K562 (cell line): ENCODE measurements around the gene SLC6A9. TPM values are rescaled to one million over a fixed set of nuclear protein-coding genes. Genes with fewer than 3 reads are reported as not detected.

Source experiments
- ATAC-seq: fragments of 200-7000 bp; cut with Tn5 transposase; 3 replicates; pipeline ENCODE4 v1.9.1; 2020; ENCODE audit warnings: moderate library complexity
- BruUV-seq: library from RNA; stranded (reverse); fragments of 400-500 nt; replicated peaks from 2 replicates; lab custom pipeline; 2021; lab: Mats Ljungman, UMichigan
- CTCF ChIA-PET: fragments of 300-600 bp; formaldehyde crosslinking; extraction: SDS; loops from one replicate; lab custom pipeline; 2021; ENCODE audit warnings: low intra/inter-chr PET ratio; lab: Yijun Ruan, JAX
- POLR2A ChIA-PET: fragments of 300-600, 350-650 bp; sonication (Branson Sonifier 250); formaldehyde crosslinking; extraction: SDS; loops from one replicate; lab custom pipeline; 2021; ENCODE audit warnings: antibody characterized with exemption, inconsistent platforms; lab: Yijun Ruan, JAX
- DNase-seq, 4 experiments: peaks; one replicate each; pipeline versions ENCODE4 v3.0.0 to v3.0.0-alpha.2; 2011 to 2018; ENCODE audit warnings: low spot score in 3 of 4, mixed read lengths in 3 of 4; ENCODE audit errors: extremely low read depth in 1 of 4
- FAIRE-seq: peaks from 2 replicates; lab custom pipeline; 2011; peaks lifted over from hg19 to GRCh38; lab: Jason Lieb, UNC
- H2AFZ ChIP-seq: 2 replicates; pipeline ENCODE4 v1.6.0; 2011; ENCODE audit warnings: low read depth, low read length, control low read depth, inconsistent platforms
- H3K27ac ChIP-seq: fragments of 200-600 bp; 3 replicates; pipeline ENCODE4 v1.8.0; 2011; ENCODE audit warnings: low read depth, mild to moderate bottlenecking, control low read depth, inconsistent platforms, low read length, moderate library complexity, mixed read lengths; ENCODE audit errors: extremely low read depth
- H3K27me3 ChIP-seq, 2 experiments: fragments of 300-600 bp in 1 of 2; 2 replicates in 1 of 2; 3 replicates in 1 of 2; pipeline versions ENCODE4 v1.6.0 to v1.8.0; 2011; ENCODE audit warnings: inconsistent platforms in 2 of 2, low read length in 2 of 2, mild to moderate bottlenecking in 1 of 2, mixed read lengths in 1 of 2, moderate library complexity in 1 of 2; ENCODE audit not compliant: control insufficient read depth in 2 of 2, insufficient read depth in 2 of 2
- H3K36me3 ChIP-seq: fragments of 300-600 bp; 3 replicates; pipeline ENCODE4 v1.8.0; 2011; ENCODE audit warnings: mild to moderate bottlenecking, low read length, inconsistent platforms; ENCODE audit not compliant: control insufficient read depth, insufficient read depth
- H3K4me1 ChIP-seq, 2 experiments: fragments of 200-600 bp in 1 of 2; replicated peaks in 1 of 2; 2 replicates in 1 of 2; 3 replicates in 1 of 2; pipeline versions ENCODE4 v1.5.1 to v1.8.0; 2011; ENCODE audit warnings: inconsistent platforms in 2 of 2, low read length in 2 of 2, mild to moderate bottlenecking in 1 of 2, mixed read lengths in 1 of 2, moderate library complexity in 1 of 2; ENCODE audit not compliant: control insufficient read depth in 2 of 2, insufficient read depth in 2 of 2
- H3K4me2 ChIP-seq: 2 replicates; pipeline ENCODE4 v1.6.1; 2011; ENCODE audit warnings: low read length, control low read depth, inconsistent platforms, mixed read lengths; ENCODE audit not compliant: insufficient read depth
- H3K4me3 ChIP-seq: fragments of 200-600 bp; sonication (generic), shearing (Covaris generic); 2 replicates; pipeline ENCODE4 v1.5.1; 2016; ENCODE audit warnings: control low read depth, inconsistent platforms
- H3K79me2 ChIP-seq: fragments of 200-600 bp; 3 replicates; pipeline ENCODE4 v1.8.0; 2011; ENCODE audit warnings: low read length, inconsistent platforms; ENCODE audit not compliant: control insufficient read depth, insufficient read depth
- H3K9ac ChIP-seq, 2 experiments: 2 replicates each; pipeline versions ENCODE4 v1.6.0 to v1.6.1; 2011; ENCODE audit warnings: low read depth in 2 of 2, low read length in 2 of 2, control low read depth in 1 of 2, inconsistent platforms in 1 of 2, mild to moderate bottlenecking in 1 of 2, mixed read lengths in 1 of 2; ENCODE audit not compliant: insufficient read depth in 1 of 2
- H3K9me1 ChIP-seq: one replicate; pipeline ENCODE4 v1.6.0; 2011; ENCODE audit warnings: inconsistent platforms, mild to moderate bottlenecking, low read length, moderate library complexity; ENCODE audit not compliant: control insufficient read depth, insufficient read depth
- H3K9me3 ChIP-seq: replicated peaks from 2 replicates; pipeline ENCODE4 v1.5.1; 2011; ENCODE audit warnings: low read depth, low read length, inconsistent platforms; ENCODE audit not compliant: control insufficient read depth, insufficient read depth
- H4K20me1 ChIP-seq: replicated peaks from 2 replicates; pipeline ENCODE4 v1.6.1; 2011; ENCODE audit warnings: low read length, inconsistent platforms, mixed read lengths; ENCODE audit not compliant: control insufficient read depth, insufficient read depth
- KAT2B ChIP-seq: IDR thresholded peaks from one replicate; pipeline ENCODE4 v1.6.1; 2012; ENCODE audit warnings: low read depth, mild to moderate bottlenecking, control low read depth, inconsistent platforms, low read length, moderate library complexity
- MITF ChIP-seq: IDR thresholded peaks from 2 replicates; pipeline ENCODE4 v1.6.1; 2014; ENCODE audit warnings: antibody characterized with exemption
- SMARCE1 ChIP-seq: fragments of 450-650 bp; IDR thresholded peaks from 2 replicates; pipeline ENCODE4 v1.7.1; 2016; ENCODE audit warnings: mild to moderate bottlenecking
- ZC3H8 ChIP-seq: fragments of 450-650 bp; IDR thresholded peaks from 2 replicates; pipeline ENCODE4 v1.6.1; 2017
- ZNF263 ChIP-seq: sonication (generic); formaldehyde crosslinking; IDR thresholded peaks from 2 replicates; pipeline ENCODE4 v1.8.0; 2022; ENCODE audit warnings: mild to moderate bottlenecking, missing genetic modification reagents, borderline replicate concordance
- WGBS: fragments of 100-300 bp; shearing (Covaris generic); methylation state at CpG from one replicate; pipeline ENCODE4 v1.1.6; 2016; ENCODE audit warnings: low coverage, mixed read lengths; ENCODE audit not compliant: insufficient coverage; ENCODE audit errors: missing lambda C conversion rate; 5-methylcytosine and 5-hydroxymethylcytosine counted together
- in situ Hi-C: fragments of 300-500 bp; cut with MboI; formaldehyde crosslinking; loops from 4 replicates; pipeline ENCODE4 v1.15.0; 2018; ENCODE audit warnings: inconsistent platforms, mixed read lengths
- intact Hi-C: fragments of 100-400 bp; cut with micrococcal nuclease; formaldehyde crosslinking; loops from 2 replicates; pipeline ENCODE4 v1.14.2; 2022
- polyA plus RNA-seq, 8 experiments: library from polyadenylated mRNA; depleted of rRNA in 4 of 8; stranded (reverse) in 5 of 8; unstranded in 3 of 8; fragments of >200 nt; fragmentation: Nextera tagmentation in 2 of 8; fragmentation: Illumina TruSeq in 1 of 8; extraction: Ambion mirVana in 2 of 8; extraction: Trizol in 1 of 8; gene quantifications; 2 replicates each; pipeline versions ENCODE4 v1.2.1 to v1.2.3, GENCODE V29; 2011 to 2014; ENCODE audit warnings: inconsistent platforms in 1 of 8, missing spikeins in 1 of 8
- total RNA-seq, 7 experiments: library from RNA; depleted of rRNA in 6 of 7; stranded (reverse); fragments of >200 nt in 6 of 7; fragmentation: Illumina TruSeq in 2 of 7; extraction: Trizol in 2 of 7; gene quantifications; 2 replicates each; pipeline versions ENCODE4 v1.2.1 to v1.2.3, GENCODE V29; 2011 to 2021; ENCODE audit warnings: low replicate concordance in 1 of 7
- TF ChIP-seq, protein P1 (sequence below): IDR thresholded peaks from 3 replicates; pipeline ENCODE4 v1.6.1; 2011; ENCODE audit warnings: borderline replicate concordance, mild to moderate bottlenecking; ENCODE audit not compliant: insufficient read length, insufficient read depth
- TF ChIP-seq, protein P2 (sequence below), 2 experiments: fragments of 450-650 bp in 1 of 2; sonication (generic) in 1 of 2; formaldehyde crosslinking; conservative IDR thresholded peaks; 2 replicates each; pipeline versions ENCODE4 v1.4.0 to v1.8.1; 2020 to 2022; ENCODE audit warnings: mild to moderate bottlenecking in 1 of 2, missing genetic modification reagents in 1 of 2
- TF ChIP-seq, protein P3 (sequence below), 2 experiments: fragments of 450-650 bp in 1 of 2; sonication (generic) in 1 of 2; formaldehyde crosslinking in 1 of 2; IDR thresholded peaks in 1 of 2; conservative IDR thresholded peaks in 1 of 2; 2 replicates each; pipeline versions ENCODE4 v1.6.1 to v1.8.1; 2016 to 2023; ENCODE audit warnings: mild to moderate bottlenecking in 2 of 2, moderate library complexity in 2 of 2, inconsistent platforms in 1 of 2, missing genetic modification reagents in 1 of 2

The SLC6A9 gene
- total and polyA plus RNA-seq, 9 of the 15 experiments (the other 6 are each of a cell fraction or from before 2014, with no cell fraction given) = 0.17 to 18.7 (median 2.9) TPM

DNA sequence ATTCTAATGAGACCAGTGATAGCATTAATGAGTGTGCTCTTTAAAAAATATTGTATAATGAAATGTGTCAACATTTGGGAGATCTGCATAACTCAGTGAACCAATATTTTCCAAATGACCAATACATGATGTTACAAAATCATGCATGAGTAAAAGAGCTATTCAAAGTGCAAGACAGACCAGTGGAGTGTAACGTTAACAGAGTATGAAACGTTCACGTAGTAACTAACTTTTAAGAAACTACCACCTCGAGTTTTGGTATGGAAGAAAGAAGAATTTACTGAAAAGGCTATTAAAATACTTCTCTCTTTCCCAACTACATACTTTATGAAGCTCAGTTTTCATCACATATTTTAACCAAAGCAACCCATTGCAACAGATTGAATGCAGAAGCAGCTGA lies 9.6 kb upstream of the SLC6A9 start:
- intact Hi-C loops = no loop called here
- BruUV-seq = no TSS peak
- ATAC-seq (no peak), DNase-seq (no peak), FAIRE-seq (no peak)
- no peak overlapping the region for H3K4me2 ChIP-seq
- no peak overlapping the region for H3K9ac ChIP-seq
- no peak overlapping the region for H3K27ac ChIP-seq
- CTCF ChIA-PET = no interaction called here
- in situ Hi-C loops = loop anchor here (5.0 kb wide), 1 partner anchor 34 kb away; no protein-coding TSS in a partner anchor
- H3K36me3 ChIP-seq = no peaks in the 10 kb centered on the region
- H3K27me3 ChIP-seq = no peaks in the 10 kb centered on the region
- H3K9me3 ChIP-seq = no peaks in the 10 kb centered on the region
- H4K20me1 ChIP-seq = no peaks in the 10 kb centered on the region
- peaks cover 36 to 42% of the 10 kb centered on the region in 2 experiments for H3K4me1 ChIP-seq
- POLR2A ChIA-PET = interaction anchor here (0.5 to 1.4 kb wide), 4 partner anchors 9 to 278 kb away, joined by 3 to 6 read pairs (median 4); no protein-coding TSS in a partner anchor
- H3K79me2 ChIP-seq = no peaks in the 10 kb centered on the region
- no peak overlapping the region for H3K4me3 ChIP-seq
- H3K9me1 ChIP-seq = no peaks in the 10 kb centered on the region
- 26% methylated on average over 4 of the region's 4 CpGs for WGBS
- 0 out of 2 replicates have a peak overlapping the region, but pooled peaks have one; percentile 24 for H2AFZ ChIP-seq
- TF ChIP-seq SMARCE1 = no peak
- TF ChIP-seq, protein P1, sequence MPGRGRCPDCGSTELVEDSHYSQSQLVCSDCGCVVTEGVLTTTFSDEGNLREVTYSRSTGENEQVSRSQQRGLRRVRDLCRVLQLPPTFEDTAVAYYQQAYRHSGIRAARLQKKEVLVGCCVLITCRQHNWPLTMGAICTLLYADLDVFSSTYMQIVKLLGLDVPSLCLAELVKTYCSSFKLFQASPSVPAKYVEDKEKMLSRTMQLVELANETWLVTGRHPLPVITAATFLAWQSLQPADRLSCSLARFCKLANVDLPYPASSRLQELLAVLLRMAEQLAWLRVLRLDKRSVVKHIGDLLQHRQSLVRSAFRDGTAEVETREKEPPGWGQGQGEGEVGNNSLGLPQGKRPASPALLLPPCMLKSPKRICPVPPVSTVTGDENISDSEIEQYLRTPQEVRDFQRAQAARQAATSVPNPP = no peak
- TF ChIP-seq ZNF263 = no peak
- TF ChIP-seq, protein P2, sequence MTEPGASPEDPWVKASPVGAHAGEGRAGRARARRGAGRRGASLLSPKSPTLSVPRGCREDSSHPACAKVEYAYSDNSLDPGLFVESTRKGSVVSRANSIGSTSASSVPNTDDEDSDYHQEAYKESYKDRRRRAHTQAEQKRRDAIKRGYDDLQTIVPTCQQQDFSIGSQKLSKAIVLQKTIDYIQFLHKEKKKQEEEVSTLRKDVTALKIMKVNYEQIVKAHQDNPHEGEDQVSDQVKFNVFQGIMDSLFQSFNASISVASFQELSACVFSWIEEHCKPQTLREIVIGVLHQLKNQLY (CRISPR knock-in tag; conservative IDR thresholded peaks at IDR 0.05) = no peak
- TF ChIP-seq ZC3H8 = no peak
- TF ChIP-seq MITF = no peak
- TF ChIP-seq, protein P3, sequence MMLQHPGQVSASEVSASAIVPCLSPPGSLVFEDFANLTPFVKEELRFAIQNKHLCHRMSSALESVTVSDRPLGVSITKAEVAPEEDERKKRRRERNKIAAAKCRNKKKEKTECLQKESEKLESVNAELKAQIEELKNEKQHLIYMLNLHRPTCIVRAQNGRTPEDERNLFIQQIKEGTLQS (IDR thresholded peaks at IDR 0.05) = no peak
- TF ChIP-seq, protein P3 (CRISPR knock-in tag; conservative IDR thresholded peaks at IDR 0.05) = no peak
- no peak for TF ChIP-seq KAT2B
